Measurements from ENCODE around the gene ADM2.

ADM2 gene

GRCh38 chr22:50485221-50486131 is 4.1 kb downstream of the ADM2 start:
- no peak for DNase-seq (ENCODE audit: low spot score)

- no peak for DNase-seq (ENCODE audit: low spot score)
Observed at GRCh38 chr22:50486561-50487289, 5.4 kb downstream of the ADM2 start, which contains the start of gene MIOX. Gene MIOX (plus strand): TSS chr22:50486859. CDS start chr22:50486898, 39 bp downstream.

DNA sequence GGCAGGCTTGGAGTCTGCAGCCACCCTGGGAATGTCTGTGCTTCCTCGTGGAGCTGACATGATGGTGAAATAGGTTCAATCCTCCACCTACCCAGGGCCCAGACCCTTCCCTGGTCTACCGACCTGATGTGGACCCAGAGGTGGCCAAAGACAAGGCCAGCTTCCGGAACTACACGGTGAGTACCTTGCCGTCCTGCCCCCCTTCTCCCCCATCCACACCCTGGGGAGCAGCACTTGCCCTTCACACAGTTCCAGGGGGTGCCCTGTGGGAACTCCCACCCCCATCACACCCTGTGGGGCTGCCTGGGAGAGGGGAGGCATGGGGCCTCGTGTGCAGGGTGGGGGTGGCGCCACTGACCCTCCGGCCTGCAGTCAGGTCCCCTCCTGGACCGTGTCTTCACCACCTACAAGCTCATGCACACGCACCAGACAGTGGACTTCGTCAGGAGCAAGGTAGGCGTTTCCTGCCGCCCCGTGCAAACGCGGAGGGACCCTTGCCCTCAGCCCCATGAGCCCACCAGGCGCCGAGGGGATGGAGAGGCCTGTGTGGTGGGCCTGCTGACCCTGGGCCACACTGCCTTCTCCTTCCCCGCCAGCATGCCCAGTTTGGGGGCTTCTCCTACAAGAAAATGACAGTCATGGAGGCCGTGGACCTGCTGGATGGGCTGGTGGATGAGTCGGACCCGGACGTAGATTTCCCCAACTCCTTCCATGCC is 6.1 kb downstream of the ADM2 start:
- no peak for DNase-seq (ENCODE audit: low spot score)

- DNase-seq (ENCODE audit: low spot score) = no peak
Observed at GRCh38 chr22:50488006-50488677, 6.8 kb downstream of the ADM2 start.

DNA sequence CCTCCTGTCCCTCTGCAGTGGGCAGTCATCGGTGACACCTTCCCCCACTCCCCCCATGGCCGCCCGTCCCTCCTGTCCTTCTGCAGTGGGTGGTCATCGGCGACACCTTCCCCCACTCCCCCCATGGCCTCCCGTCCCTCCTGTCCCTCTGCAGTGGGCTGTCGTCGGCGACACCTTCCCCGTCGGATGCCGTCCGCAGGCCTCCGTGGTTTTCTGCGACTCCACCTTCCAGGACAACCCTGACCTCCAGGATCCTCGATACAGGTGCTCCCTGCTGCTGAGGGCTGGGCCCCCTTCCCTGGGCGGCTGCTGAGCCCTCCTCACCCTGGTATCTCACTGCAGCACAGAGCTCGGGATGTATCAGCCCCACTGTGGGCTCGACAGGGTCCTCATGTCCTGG is 7.5 kb downstream of the ADM2 start:
- DNase-seq (ENCODE audit: low spot score) = no peak

DNA sequence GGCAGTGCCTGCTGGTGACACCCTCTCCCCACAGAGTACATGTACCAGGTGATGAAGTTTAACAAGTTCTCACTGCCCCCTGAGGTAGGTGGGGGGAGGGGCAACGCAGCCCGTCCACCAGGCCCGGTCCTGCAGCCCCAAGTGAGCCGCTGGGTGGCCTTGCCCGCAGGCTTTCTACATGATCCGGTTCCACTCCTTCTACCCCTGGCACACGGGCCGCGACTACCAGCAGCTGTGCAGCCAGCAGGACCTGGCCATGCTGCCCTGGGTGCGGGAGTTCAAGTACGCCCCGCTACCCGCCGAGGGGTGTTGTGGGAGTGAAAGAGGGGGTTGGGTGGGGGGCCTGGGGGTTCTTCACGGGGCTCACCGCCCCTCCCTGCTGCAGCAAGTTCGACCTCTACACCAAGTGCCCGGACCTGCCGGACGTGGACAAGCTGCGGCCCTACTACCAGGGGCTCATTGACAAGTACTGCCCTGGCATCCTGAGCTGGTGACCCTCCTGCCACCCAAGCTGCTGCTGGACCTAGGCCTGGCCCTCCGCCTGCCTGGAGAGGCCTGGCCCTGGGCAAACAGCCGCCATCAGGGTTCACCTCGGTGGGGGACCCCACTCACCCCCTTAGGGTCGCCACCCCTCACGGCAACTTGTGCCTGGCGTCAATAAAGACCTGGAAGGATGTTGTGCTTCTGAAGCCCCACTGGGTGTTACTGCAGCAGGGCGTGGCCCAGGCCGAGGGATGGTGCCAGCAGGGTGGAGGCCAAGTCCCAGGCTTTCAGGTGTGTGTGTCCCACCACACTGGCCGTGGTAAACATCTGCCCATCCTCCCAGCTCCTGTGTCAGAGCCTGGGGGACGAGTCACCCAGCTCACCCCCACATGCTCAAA is 8.3 kb downstream of the ADM2 start:
- DNase-seq (ENCODE audit: low spot score) = no peak

DNA sequence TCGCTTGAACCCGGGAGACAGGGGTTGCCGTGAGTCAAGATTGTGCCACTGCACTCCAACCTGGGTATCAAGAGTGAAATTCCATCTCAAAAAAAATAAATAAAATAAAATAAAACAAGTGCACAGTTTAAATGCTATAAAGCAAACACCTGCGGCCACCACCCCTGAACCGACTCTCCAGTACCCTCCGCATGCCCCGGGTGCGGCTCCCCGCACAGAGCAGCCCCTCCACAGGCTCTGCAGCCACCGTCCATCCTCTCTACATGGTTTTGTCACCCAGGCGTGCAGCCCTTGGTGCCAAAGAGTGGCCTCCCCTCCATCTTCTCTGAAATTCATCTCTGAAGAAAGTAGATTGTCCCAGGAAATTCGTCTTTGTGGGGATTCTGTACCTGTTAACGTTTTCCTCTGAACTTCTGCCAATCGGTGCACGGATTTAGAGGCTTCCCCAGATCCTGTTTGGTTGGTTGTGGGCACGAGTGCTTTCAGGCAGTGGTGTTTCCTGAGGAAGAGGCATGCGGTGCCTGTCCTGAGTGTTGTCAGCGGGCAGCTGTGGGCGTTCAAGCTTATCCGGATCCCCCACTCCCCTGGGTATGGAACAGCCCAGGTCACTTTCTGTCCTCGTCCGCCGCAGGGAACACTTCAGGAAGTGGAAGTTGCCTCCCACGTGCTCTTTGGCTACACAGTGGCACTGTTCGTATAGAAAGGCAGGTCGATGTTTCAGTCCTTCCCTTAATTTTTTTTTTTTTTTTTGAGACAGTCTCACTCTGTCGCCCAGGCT is 9.4 kb downstream of the ADM2 start:
- DNase-seq (ENCODE audit: low spot score) = no peak

- no peak for DNase-seq (ENCODE audit: low spot score)
Observed at GRCh38 chr22:50497093-50497492, 15.8 kb downstream of the ADM2 start.

DNA sequence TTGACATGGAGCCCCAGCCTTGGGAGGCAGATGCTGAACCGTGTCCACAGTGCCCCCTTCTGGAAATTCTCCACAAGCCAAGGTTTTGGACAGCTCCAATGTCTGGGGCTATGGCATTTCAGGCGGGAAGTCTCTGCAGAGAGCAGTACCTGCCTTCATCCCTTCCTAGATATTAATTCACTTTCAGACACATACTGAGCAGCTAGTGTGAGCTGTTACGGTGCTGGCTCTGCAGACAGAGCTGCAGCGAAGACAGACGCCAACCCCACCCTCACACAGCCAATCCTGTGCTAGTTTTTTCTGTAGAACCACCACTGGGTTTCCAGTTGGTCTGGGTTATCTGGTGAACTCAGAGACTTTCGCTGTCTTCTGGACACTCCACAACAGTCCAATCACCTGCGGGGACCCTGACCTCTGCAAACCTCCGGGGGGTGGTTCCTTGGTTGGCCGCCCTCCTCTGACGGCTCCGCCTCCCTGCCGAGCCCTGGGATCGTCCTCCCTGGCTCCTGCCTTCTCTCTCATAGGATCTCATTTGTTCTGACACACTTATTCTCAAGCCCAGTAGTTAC is 17.1 kb downstream of the ADM2 start:
- DNase-seq (ENCODE audit: low spot score) = peak; percentile 59

- no peak for DNase-seq (ENCODE audit: low spot score)
Observed at GRCh38 chr22:50500452-50500851, 19.1 kb downstream of the ADM2 start.

DNA sequence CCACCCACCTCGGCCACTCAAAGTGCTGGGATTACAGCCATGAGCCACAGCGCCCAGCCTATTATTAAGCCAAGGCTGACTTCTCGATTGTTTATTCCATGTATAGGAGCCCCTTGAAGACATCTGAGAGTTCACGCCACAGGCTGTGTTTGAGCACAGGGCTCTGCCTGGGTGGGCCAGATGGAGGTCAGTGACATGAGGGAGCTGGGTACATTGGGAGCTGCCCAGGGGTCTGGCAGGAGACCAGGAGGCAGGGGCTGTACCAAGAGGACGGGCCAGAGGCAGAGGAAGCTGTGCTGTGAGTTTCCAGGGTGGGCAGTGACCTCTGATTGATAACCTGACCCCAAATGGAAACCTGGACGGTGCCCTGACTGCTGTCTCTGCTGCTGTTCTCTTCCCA is 20.8 kb downstream of the ADM2 start:
- no peak for DNase-seq (ENCODE audit: low spot score)

- DNase-seq (ENCODE audit: low spot score) = no peak
Observed at GRCh38 chr22:50502628-50503474, 21.5 kb downstream of the ADM2 start.

DNA sequence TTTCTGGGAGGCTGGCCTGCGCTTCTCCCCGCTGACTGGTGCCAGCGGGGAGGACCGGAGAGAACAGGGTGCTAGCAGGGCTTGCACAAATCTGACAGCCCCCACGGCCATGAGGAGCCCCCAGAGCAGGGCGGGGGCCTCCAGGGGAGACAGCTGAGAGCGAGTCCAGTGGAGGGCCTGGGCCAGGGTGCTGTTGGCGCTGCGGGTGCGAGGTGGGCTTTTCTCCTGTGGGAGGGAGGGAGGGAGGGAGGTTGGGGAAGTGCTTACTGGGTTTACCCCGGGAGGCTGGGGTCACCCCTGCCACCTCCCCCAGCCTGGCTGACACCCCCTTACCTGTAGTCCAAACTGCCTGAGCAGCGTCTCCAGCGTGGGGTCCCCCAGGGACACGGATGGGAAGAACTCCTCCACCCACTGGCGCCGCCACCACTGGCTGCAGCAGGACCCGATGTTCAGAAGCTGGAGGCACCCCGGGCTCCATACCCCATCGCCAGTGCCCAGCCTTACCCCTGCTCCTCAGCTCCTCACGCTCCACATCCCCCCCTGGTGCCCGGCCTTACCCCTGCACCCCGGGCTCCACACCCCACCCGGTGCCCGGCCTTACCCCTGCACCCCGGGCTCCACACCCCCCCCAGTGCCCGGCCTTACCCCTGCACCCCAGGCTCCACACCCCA is 22.3 kb downstream of the ADM2 start:
- no peak for DNase-seq (ENCODE audit: low spot score)

DNA sequence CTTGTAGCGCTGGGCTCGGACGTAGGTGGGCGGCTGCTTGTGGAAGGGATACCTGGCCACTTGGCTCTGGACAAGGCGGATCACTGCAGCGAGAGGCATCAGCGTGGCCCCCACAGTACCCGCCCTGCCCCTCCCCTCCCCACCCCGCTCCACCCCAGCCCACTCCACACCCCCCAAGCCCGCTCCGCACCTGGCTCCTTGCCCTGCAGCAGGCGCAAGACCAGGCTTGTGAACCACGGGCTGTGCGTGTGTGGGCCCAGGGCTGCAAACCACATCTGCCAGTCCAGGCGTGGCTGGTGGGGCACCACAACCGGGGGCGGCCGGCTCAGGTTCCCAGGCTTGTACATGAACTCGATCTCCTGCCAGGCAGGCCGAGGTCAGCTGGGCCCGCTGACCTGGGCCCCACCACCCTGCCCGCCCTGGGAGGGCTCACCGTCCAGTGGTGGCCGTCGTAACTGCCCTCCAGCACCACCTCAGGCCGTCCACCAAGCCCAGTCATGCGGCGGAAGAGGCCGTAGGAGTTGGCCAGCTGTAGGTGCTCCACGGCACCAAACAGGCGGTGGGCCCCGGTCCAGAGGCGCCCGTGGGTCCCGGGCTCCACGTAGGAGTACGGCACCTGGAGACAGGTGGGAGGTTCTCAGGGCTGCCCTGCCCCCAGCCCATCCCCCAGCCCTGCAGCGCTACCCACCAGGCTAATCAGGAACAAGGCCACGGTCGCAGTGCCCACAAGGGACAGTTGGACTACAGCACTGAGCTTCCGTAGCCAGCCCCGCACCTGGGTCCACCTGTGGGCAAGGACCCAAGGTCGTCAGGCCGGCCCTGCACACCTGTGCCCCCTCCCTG is 23.2 kb downstream of the ADM2 start:
- DNase-seq (ENCODE audit: low spot score) = no peak

GRCh38 chr22:50505276-50505775 is 24.0 kb downstream of the ADM2 start:
- DNase-seq (ENCODE audit: low spot score) = no peak

DNA sequence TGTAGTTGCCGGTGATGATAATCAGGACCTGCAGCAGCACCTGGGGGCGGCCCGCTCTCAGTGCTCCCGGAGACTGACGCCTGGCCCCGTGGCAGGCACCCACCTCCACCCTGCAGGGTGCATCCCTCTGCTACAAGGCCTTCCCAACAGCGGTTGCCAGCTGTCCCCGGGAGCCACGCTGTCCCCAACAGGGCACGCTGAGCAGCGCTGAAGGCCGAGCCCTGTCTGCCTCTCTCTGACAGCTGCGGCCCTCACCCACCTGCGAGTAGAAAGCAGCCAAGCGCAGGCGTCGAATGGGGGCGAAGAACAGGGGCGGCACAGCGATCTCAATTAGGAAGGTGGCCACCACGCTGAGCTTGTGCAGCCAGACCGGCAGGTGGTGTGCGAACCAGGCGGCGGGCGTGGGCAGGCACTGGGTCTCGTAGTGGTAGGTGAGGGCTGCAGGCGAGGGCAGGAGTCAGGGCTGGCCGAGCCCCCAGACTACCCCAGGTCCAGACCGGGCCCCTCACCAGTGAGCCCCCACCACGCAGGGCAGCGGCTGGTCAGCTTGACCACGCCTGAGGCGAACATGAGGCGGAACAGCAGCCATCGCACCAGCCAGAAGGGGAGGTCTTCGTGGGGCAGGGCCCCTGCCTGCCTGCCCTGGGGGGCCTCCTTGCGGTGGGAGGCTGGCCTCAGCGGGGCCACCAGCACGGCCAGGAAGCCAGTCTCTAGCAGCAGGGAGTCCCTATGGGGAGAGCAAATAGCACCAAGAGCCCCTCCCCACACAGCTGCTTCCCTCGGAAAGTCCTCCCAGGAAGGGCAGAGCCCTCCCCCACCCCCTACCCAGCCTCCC is 24.6 kb downstream of the ADM2 start:
- no peak for DNase-seq (ENCODE audit: low spot score)
